Upper lobe of right lung (tissue), 1 donor: ENCODE measurements around the gene KRT37. TPM values are rescaled to one million over a fixed set of nuclear protein-coding genes. Genes with fewer than 3 reads are reported as not detected.

ENCODE experiments used
- ATAC-seq: fragments of 200-7000 bp; cut with Tn5 transposase; one replicate; pipeline ENCODE4 v1.9.1; 2020; ENCODE audit warnings: mild to moderate bottlenecking, moderate library complexity
- DNase-seq: peaks from one replicate; pipeline ENCODE4 v3.0.0-alpha.2; 2020
- H3K27ac ChIP-seq: fragments of 200-600 bp; one replicate; pipeline ENCODE4 v1.8.0; 2022
- H3K27me3 ChIP-seq: fragments of 200-600 bp; one replicate; pipeline ENCODE4 v1.8.0; 2022; ENCODE audit warnings: mild to moderate bottlenecking
- H3K36me3 ChIP-seq: fragments of 200-600 bp; one replicate; pipeline ENCODE4 v1.8.0; 2022
- H3K4me1 ChIP-seq: fragments of 200-600 bp; one replicate; pipeline ENCODE4 v1.8.0; 2022
- H3K4me3 ChIP-seq: fragments of 200-600 bp; one replicate; pipeline ENCODE4 v1.8.0; 2022; ENCODE audit warnings: mild to moderate bottlenecking
- H3K9me3 ChIP-seq: fragments of 200-600 bp; one replicate; pipeline ENCODE4 v1.8.0; 2022
- intact Hi-C: fragments of 100-400 bp; cut with DNase I; formaldehyde crosslinking; loops from one replicate; pipeline ENCODE4 v1.11.0; 2022
- total RNA-seq: library from RNA; stranded (reverse); fragmentation: NEBNext Ultra II Directional; extraction: Animal tissue kit (Norgen Biotek cat#: 25700); gene quantifications from one replicate; pipeline ENCODE4 v1.2.1, GENCODE V29; 2021
- TF ChIP-seq, protein P1 (sequence below): fragments of 200-600 bp; IDR thresholded peaks from one replicate; pipeline ENCODE4 v1.8.0; 2022; ENCODE audit warnings: antibody characterized with exemption
- donor health status: DM: no; HTN: yes; CAD: no; lungs with severe emphysema.

The KRT37 gene
- total RNA-seq, 1 donor from 2014 or later: not detected

DNA sequence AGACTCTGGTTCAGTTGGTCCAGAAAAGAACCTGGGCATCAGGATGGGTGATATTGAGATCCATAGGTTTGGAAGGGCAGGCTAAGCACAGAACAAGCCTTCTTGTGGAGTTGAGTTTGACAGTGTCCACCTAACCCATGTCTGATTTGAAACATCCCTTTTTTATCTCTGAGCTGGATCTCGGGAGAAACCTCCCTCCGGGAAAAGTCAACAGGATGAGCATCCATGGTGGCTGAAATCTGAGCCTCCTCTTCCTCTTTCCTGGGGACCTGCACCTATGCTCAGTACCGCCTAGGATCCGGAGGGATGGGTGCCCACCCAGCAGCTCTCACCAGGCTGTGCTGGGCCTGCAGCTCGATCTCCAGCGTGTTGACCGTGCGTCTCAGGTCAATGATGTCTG lies 39.4 kb upstream of the KRT37 start:
- TF ChIP-seq, protein P1, sequence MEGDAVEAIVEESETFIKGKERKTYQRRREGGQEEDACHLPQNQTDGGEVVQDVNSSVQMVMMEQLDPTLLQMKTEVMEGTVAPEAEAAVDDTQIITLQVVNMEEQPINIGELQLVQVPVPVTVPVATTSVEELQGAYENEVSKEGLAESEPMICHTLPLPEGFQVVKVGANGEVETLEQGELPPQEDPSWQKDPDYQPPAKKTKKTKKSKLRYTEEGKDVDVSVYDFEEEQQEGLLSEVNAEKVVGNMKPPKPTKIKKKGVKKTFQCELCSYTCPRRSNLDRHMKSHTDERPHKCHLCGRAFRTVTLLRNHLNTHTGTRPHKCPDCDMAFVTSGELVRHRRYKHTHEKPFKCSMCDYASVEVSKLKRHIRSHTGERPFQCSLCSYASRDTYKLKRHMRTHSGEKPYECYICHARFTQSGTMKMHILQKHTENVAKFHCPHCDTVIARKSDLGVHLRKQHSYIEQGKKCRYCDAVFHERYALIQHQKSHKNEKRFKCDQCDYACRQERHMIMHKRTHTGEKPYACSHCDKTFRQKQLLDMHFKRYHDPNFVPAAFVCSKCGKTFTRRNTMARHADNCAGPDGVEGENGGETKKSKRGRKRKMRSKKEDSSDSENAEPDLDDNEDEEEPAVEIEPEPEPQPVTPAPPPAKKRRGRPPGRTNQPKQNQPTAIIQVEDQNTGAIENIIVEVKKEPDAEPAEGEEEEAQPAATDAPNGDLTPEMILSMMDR: no peak
- no peak overlapping the region for H3K4me3 ChIP-seq
- intact Hi-C loops: no loop called here
- H3K27me3 ChIP-seq: no peaks in the 10 kb centered on the region
- no peaks in the 10 kb centered on the region for H3K4me1 ChIP-seq
- ATAC-seq (no peak), DNase-seq (no peak)
- H3K36me3 ChIP-seq: no peaks in the 10 kb centered on the region
- no peak overlapping the region for H3K27ac ChIP-seq
- H3K9me3 ChIP-seq: no peaks in the 10 kb centered on the region

DNA sequence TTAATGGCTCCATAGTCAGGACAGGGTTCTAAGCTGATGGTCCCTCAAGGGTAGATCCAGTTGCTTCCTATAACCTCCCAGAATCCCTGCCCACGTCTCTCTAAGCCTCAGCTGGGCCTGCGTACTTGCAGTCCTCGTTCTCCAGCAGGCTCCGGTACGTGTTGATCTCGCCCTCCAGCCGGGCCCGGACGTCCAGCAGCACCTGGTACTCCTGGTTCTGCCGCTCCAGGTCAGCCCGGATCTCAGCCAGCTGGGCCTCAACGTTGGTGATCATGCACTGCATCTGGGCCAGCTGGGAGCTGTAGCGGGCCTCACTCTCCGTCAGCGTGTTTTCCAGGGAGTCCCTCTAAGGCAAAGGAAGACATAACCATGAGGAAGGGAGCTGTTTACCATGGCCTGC lies 38.3 kb upstream of the KRT37 start:
- Histone ChIP-seq H3K9me3 (no peaks in the 10 kb centered on the region), H3K27ac (no peak overlapping the region), H3K4me1 (no peaks in the 10 kb centered on the region), H3K27me3 (no peaks in the 10 kb centered on the region), H3K36me3 (no peaks in the 10 kb centered on the region), H3K4me3 (no peak overlapping the region)
- intact Hi-C loops: no loop called here
- DNase-seq (no peak), ATAC-seq (no peak)
- TF ChIP-seq, protein P1: no peak

GRCh38 chr17:41457676-41458075 lies 33.3 kb upstream of the KRT37 start:
- no peak for DNase-seq
- ATAC-seq: no peak
- TF ChIP-seq, protein P1: no peak

DNA sequence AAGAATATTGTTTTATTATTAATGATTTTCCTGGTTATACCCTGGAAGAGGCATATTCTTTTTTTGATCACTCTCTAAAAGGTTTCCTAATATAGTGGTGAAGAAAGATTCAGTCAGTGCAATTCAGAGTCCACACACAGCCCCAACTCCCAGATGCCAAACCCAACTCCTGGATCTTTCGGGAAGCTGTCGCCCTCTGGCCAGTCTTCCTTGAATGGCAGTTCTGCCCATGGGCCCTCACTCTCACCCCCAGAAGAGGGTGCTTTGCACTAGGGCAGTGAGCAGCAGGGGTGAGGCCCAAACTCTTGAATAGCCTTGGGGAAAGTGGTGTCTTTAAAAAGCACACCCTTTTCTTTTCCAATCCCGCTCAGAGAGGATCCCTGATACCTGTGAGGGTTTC lies 31.8 kb upstream of the KRT37 start:
- ATAC-seq: no peak
- no peak for DNase-seq
- TF ChIP-seq, protein P1: no peak
- Histone ChIP-seq H3K27ac (no peak overlapping the region), H3K36me3 (no peaks in the 10 kb centered on the region), H3K4me1 (no peaks in the 10 kb centered on the region), H3K9me3 (no peaks in the 10 kb centered on the region), H3K4me3 (no peak overlapping the region), H3K27me3 (no peaks in the 10 kb centered on the region)
- intact Hi-C loops: no loop called here

More at GRCh38 chr17:41457676-41458075, 33.3 kb upstream of the KRT37 start:
- no peaks in the 10 kb centered on the region for H3K36me3 ChIP-seq
- H3K27ac ChIP-seq: no peak overlapping the region
- no peaks in the 10 kb centered on the region for H3K9me3 ChIP-seq
- no peaks in the 10 kb centered on the region for H3K4me1 ChIP-seq
- H3K4me3 ChIP-seq: no peak overlapping the region
- intact Hi-C loops: no loop called here
- H3K27me3 ChIP-seq: no peaks in the 10 kb centered on the region

DNA sequence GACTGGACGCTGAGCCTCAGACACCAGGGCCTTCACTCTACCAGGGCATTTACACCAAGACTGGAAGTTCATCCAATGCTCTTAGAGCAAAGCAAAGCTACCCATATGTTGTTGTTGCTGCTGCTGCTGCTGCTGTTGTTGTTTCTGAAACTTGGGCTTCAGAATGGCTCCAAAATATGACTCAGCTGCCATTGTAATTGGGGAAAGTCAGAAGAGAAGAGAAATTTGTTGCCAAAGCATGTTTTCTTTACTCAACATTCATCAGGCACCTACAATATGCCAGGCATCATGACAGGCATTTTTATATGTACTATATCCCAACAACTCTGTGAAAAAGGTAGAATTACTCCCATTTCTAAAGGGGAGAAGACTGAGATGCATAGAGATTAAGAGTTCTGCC lies 30.9 kb upstream of the KRT37 start:
- Histone ChIP-seq H3K9me3 (no peaks in the 10 kb centered on the region), H3K4me3 (no peak overlapping the region), H3K27ac (no peak overlapping the region), H3K4me1 (no peaks in the 10 kb centered on the region), H3K27me3 (no peaks in the 10 kb centered on the region), H3K36me3 (no peaks in the 10 kb centered on the region)
- ATAC-seq (no peak), DNase-seq (no peak)
- intact Hi-C loops: no loop called here
- TF ChIP-seq, protein P1: no peak

DNA sequence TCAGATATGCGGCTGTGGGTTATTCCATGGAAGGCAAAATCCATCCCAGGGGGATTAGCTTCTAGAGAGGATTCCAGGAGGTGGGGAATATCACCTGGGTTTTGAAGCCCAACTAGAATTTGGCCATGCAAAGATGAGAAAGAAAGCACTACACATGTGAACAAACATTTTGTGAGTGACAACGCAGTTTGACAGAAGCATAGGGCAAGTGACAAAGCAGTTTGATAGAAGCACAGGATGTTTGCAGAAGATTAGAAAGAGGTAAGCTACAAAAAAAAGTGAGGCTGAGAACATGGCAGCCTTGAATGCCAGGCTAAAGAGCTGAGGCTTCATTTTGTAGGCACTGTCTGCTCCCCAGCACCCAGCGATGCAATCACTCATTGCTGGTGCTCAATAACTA lies 28.7 kb upstream of the KRT37 start:
- H3K36me3 ChIP-seq: no peaks in the 10 kb centered on the region
- intact Hi-C loops: no loop called here

More for the DNA sequence above, 28.7 kb upstream of the KRT37 start:
- Histone ChIP-seq H3K9me3 (no peaks in the 10 kb centered on the region), H3K27me3 (no peaks in the 10 kb centered on the region), H3K27ac (no peak overlapping the region), H3K4me3 (no peak overlapping the region), H3K4me1 (no peaks in the 10 kb centered on the region)
- TF ChIP-seq, protein P1: no peak
- DNase-seq (no peak), ATAC-seq (no peak)
